Stomach (tissue), 4 donors: Measurements from ENCODE around the gene PAN3.

ENCODE experiments used
- EP300 ChIP-seq: sonication (generic); formaldehyde crosslinking; IDR thresholded peaks from one replicate; pipeline ENCODE4 v1.6.1; 2017; ENCODE audit warnings: antibody characterized with exemption
- POLR2A ChIP-seq, 4 donors: fragments of 450-650 bp; IDR thresholded peaks; one replicate each; pipeline ENCODE4 v1.6.1; 2016; ENCODE audit warnings: antibody characterized with exemption in 4 of 4, control low read depth in 2 of 4, mild to moderate bottlenecking in 1 of 4, moderate library complexity in 1 of 4
- POLR2AphosphoS5 ChIP-seq, 3 donors: sonication (generic); formaldehyde crosslinking; IDR thresholded peaks; one replicate each; pipeline ENCODE4 v1.6.1; 2016; ENCODE audit warnings: antibody characterized with exemption in 3 of 3
- TF ChIP-seq, protein P1 (sequence below), 7 experiments: fragments of 450-650 bp in 4 of 7; fragments of 200-600 bp in 3 of 7; sonication (generic) in 3 of 7; IDR thresholded peaks; one replicate each; pipeline ENCODE4 v1.5.1; 2016 to 2019; ENCODE audit warnings: antibody characterized with exemption in 7 of 7, control low read depth in 2 of 7, mild to moderate bottlenecking in 1 of 7

DNA sequence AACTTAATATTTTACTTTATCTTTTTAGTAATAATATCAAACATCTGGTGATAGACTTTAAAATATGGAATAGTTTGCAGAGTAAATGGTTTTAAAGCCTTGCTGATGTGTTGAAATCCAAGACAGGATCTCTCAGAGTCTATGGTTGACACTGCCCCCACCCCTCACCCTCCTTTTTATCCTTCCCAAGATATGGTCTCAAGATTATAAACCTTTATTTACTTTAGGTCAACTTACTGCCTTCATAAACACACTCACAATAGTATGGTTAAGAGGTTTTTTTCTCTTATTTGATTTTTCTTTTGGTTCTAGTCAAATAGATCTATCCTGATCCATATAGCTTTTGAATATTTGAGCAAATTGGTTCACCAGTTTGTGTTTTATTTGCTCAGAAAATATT lies 39.0 kb downstream of the PAN3 start:
- TF ChIP-seq, protein P1, sequence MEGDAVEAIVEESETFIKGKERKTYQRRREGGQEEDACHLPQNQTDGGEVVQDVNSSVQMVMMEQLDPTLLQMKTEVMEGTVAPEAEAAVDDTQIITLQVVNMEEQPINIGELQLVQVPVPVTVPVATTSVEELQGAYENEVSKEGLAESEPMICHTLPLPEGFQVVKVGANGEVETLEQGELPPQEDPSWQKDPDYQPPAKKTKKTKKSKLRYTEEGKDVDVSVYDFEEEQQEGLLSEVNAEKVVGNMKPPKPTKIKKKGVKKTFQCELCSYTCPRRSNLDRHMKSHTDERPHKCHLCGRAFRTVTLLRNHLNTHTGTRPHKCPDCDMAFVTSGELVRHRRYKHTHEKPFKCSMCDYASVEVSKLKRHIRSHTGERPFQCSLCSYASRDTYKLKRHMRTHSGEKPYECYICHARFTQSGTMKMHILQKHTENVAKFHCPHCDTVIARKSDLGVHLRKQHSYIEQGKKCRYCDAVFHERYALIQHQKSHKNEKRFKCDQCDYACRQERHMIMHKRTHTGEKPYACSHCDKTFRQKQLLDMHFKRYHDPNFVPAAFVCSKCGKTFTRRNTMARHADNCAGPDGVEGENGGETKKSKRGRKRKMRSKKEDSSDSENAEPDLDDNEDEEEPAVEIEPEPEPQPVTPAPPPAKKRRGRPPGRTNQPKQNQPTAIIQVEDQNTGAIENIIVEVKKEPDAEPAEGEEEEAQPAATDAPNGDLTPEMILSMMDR (IDR thresholded peaks at IDR 0.05) = no peak
- TF ChIP-seq POLR2A (IDR thresholded peaks at IDR 0.05) = no peak
- no peak for TF ChIP-seq EP300
- TF ChIP-seq POLR2AphosphoS5 (IDR thresholded peaks at IDR 0.05) = no peak
